GM21526 (cell line): Measurements from ENCODE around the gene CYP20A1.

Experiments
- ATAC-seq: cut with Tn5 transposase; IDR thresholded peaks from one replicate; pipeline ENCODE4 v1.9.1; 2021; ENCODE audit warnings: moderate library complexity; ENCODE audit not compliant: unreplicated experiment, low FRiP score

Gene CYP20A1

DNA sequence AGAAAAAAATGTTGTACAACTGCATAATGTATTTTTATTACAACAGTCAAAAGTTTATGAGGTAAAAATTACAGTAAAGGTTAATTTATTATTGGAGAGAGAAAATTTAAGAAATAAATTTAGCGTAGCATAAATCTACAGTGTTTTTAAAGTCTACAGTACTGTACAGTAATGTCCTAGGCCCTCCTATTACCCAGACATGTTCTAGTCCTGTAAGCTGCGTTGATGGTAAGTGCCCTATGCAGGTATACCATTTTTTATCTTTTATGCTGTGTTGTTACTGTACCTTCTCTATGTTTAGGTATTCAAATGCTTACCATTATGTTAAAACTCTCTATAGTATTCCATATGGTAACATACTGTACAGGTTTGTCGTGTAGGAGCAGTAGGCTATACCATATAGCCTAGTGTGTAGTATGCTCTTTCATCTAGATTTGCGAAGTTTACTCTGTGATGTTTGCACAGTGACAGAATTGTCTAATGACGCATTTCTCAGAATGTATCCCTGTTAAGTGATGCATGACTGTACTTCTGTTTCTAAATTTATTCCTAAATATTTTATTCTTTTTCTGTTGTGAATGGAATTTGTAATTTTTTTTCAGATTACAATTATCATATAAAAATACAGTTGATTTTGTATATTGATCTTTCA, 113.9 kb downstream of the CYP20A1 start:
- ATAC-seq: no peak

DNA sequence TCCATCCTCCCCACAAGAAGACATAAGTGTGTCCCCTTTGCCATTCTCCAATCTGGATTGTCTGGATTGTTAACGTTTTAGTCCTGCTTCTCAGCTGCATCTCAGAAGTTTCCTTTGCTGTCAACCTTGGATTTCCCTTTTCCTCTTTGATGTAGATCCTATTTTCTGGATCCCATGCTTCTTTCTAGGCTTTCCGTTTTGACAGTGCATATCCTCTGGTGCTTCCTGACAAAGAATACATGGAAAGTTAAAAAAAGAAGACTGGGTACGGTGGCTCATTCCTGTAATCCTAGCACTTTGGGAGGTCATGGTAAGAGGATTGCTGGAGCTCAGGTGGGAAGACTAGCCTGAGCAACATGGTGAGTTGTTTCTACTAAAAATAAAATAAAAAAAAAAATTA, 116.1 kb downstream of the CYP20A1 start:
- ATAC-seq: no peak
